Liver (tissue), 3 donors: ENCODE data around the gene LRRC63.

Source experiments
- CTCF ChIP-seq: fragments of 150-350 bp; IDR thresholded peaks from 2 replicates; pipeline ENCODE4 v1.5.1; 2017; ENCODE audit warnings: improper control_type of control experiment, low read depth, low read length; ENCODE audit not compliant: missing input control
- REST ChIP-seq: IDR thresholded peaks from 2 replicates; pipeline ENCODE4 v1.6.1; 2016; ENCODE audit warnings: antibody characterized with exemption, mild to moderate bottlenecking
- TAF1 ChIP-seq: conservative IDR thresholded peaks from 2 replicates; pipeline ENCODE4 v1.6.1; 2016; ENCODE audit warnings: antibody characterized with exemption, mild to moderate bottlenecking
- donor health status: healthy.
- donor health status: healthy.

GRCh38 chr13:46185634-46186033, 26.1 kb upstream of the LRRC63 start:
- TF ChIP-seq TAF1 (no peak), CTCF (no peak), REST (no peak)
